ENCODE data around the gene SCMH1. TPM values are rescaled to one million over a fixed set of nuclear protein-coding genes. Genes with fewer than 3 reads are reported as not detected.

Gene SCMH1
- total RNA-seq = 14.6 and 15.8 TPM in 2 replicates

DNA sequence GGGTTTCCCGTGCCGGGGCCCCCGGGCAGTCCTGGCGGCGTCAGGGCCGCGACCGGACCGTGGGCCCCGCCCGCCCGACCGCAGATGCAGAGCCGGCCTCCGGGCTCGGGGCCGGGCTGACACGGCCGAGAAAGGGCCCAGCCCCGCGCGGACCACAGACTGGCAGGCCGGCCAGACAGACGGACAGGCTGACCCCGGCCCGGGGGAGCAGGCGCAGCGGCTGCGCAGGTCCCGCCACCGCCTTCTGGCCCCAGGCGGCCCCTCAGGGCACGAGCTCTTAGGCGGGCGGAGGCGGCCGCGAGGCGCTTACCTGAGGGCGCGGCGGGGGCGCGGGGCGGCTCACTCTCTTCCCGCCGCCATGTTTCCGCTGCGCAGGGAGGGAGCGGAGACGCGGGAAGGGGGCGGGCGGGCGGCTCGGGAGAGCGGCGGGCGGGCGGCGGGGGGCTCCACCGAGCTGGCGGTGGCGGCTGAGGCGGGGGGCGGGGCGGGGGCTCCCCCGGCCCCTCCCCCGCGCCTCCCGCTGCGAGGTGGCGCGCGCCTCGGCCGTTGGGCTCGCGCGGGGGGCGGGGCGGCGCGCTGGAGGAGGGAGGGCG, at the start of gene SCMH1:
SCMH1 (minus strand) TSS at position 558 of the 593 bp plus-strand sequence. CDS start 56,173 bp downstream, outside the sequence.

DNA sequence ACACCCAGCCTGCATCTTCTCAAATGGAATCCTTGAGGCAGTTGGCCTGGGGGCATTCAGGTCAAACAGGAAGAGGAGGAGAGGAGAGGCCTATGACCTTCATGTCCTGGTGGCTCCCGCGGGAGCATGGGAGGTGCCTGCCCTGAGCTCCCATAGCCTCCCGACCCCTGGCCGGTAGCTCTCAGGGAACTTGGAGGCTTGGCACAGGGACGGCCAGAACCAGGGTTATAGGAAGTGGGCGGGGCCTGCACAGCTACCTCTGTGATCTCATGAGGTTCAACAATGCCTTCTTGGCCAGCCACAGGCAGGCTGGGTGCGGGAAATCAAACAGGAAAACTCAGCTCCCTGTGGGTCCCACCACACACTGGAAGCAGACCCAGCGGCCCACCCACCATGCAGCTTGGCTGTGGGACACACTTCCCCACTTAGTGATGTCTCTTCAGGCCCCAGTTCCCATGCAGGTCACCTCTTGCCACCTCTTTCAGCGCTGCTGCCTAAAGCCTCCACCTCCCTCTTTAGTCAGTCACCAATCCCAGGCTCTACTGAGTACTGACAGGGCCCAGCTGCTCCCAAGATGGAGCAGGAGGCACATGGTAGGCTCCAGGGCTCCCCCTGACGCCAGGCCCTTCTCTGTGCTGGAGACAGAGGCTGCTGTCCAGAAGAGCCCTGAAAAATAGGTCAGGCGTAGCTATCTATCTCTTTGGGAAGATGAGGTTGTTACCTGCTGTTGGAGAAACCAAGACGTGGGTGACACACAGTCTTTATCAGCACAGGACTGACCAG, 220.4 kb downstream of the SCMH1 start, which contains the start of gene SLFNL1:
SLFNL1 (minus strand) TSS at position 200 of the 783 bp plus-strand sequence. CDS start 1,065 bp downstream, outside the sequence.

DNA sequence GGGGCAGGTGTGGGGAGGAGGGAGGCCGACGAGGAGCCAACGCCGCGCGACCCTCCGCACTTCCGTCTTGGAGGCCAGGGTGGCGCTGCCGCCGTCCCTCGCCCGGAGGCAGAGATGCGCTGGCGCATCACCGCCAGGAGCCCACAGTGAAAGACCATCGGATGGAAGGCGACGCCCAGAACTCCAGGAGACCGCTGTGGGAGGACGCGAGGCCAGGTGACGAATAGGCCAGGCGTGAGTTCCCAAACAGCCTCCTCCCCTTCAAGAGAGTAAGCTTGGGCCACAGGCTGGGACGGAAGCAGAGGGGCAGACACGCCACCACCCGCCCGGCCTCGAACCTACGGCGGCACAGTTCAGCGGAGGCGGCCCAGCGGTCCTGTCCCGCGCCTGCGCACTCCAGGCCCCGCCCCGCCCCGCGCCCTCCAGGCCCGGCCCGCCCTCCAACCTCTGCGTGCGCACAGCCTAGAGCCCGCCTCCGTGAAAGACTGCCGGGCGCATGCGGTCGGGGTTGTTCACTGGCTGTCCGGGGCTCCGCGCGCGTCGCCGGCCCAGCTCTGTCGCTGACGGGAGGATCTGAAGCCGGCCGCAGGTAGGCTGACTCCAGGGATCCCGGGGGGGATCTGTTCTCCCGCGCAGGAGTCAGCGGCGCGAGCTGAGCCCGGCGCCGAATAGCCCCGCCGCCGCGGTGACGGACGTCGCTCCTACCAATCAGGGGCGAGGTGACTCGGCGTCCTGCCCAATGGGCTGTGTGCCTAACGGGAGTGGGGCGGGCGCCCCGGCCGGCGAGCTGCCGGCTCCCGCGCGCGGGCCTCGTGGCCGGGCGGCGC, 262.7 kb downstream of the SCMH1 start, which contains the start of gene CTPS1:
CTPS1 (plus strand) TSS at position 456 of the 827 bp plus-strand sequence. CDS start 3,595 bp downstream, outside the sequence.

Other genes with a start within 250 kb of the SCMH1 start
- under 0.01 TPM in 2 replicates for gene SLFNL1, start 220.6 kb downstream of the SCMH1 start, total RNA-seq
- not detected in 2 replicates for gene FOXO6, start 119.1 kb upstream of the SCMH1 start, total RNA-seq
- 0.45 TPM in 1 of 2 replicates, not detected in the other for gene EDN2, start 242.4 kb upstream of the SCMH1 start, total RNA-seq